NCI-H460 (cell line): ENCODE measurements around the gene RBMS3. TPM values are rescaled to one million over a fixed set of nuclear protein-coding genes. Genes with fewer than 3 reads are reported as not detected.

Experiments
- DNase-seq: peaks from one replicate; pipeline ENCODE4 v3.0.0-alpha.2; 2016; ENCODE audit warnings: low read depth; ENCODE audit errors: extremely low read depth
- total RNA-seq: library from RNA; depleted of rRNA; stranded (reverse); fragments of >200 nt; shearing (Covaris generic); gene quantifications from 2 replicates; pipeline ENCODE4 v1.2.3, GENCODE V29; 2014

The RBMS3 gene
- total RNA-seq, 1 experiment from 2014 or later: 25.8 TPM

DNA sequence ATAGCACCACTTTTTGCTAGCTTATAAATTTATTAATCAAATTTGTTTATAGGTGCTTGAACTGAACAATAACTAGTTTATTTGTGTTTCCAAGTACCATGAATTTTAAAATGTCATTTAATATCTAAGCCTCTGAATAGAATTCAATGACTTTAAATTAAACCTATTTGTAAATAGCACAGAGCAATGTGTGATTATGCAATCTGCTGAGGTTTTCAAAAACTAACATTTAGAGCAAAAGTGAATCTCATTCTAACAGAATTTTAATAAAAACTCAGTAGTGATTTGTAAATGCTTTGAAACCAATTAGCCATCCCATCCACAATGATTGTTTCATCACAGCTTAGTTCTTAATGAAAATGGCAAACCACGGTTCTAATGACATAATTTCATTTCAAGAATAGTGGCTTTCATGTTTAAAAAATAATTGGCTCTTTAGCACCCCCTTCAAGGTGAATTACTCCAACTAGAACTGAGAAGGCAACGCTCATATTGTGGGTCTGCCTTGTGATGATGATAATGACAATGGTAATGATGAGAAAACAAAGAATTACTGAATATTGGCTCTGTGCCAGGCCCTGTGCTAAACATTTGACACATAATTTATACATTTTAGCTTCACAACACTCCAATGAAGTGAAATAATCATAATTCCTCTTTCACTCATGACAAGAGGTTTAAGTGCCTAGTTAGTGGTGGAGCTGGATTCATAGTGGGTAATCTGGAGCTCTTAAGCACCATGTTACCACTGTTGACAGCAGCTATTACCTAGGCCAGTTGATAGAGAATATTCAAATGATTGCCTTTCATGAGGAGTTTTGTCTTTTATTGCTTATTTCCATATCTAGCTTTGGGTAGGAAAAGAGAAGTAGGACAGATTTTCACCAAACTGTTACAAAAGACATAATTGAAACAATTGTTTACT lies 145.7 kb downstream of the RBMS3 start:
- DNase-seq: no peak

DNA sequence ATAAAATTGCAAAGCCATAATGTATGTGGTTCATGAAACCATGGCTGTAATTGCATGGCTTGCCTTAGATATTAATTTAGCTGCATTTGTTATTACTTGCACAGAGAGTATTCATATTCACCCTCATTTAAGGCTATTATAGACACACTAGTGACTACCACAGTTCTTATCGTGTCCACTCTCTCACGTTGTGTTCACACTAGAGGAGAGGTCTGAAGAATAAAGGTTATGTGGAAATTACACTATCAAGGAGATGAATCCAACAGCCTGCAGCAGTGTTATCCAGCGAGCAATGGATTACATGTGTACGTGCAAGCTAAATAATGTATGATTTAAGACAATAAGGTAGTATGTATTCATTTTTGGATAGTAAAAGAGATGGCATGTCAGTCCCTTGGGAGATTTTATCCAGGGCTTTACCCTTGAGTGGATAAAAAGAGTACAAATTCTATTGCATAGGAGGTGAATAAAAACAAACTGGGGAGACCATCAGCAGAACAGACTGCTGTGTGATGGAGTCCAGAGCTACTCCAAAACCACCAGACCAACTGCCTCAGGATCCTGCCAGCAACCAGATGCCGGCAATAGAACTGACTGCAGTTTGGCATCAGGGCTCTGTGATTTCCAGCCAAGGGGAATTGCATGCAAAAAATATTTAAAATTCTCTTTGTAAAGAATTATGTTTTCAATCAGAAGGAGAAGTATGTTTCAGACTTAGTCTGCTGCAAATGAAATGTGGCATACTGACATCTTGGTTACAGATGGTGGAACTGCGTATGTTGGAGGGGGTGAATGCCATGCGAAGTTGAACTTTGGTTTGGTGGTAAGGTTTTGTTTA lies 146.6 kb downstream of the RBMS3 start:
- no peak for DNase-seq

DNA sequence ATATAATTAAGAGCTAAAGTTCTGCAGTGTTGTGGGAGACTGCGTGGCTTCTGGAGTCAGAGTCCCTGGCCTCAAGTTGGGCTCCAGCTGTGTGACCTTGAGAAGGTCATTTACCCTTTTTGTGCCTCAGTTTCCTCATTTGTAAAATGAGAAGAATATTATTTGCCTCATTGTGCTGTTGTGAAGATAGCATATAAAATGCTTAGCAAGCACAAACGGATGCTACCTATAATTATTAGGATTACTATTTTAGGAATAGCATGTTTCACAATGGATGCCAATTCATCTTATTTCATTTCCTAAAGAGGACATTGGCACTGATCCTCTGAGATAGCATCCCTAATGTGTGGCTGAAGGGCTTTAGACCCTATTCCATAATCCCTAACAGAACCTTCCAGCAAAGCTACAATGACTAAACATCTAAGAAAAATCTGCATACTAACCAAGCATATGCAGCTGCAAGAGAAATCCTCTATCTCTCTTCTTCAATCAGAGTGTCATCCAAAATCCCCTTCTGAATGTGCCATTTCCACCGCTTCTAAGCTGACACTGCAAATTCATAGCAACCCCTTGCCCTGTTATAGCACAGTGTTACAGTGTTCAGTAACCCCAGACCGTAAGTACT lies 148.3 kb downstream of the RBMS3 start:
- no peak for DNase-seq

DNA sequence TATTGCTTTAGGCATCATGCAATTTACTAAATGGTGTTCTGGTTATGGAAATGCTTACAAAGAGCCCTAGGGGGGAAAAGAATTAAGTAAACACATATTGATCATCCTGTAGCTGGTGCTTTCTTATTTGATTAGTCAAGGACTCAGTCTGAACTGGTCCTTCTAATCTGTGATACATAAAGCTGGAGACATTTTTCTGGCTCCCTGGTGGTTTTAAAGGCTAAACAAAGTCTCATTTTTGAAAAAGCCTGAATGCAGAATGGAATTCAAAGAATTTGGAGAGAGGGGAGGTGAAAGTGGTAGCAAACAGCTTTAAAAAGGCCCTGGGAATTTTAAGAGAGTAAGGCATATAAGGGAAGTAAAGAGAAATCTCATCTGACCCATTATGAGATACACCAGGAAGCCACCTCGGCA lies 149.7 kb downstream of the RBMS3 start:
- DNase-seq: no peak

DNA sequence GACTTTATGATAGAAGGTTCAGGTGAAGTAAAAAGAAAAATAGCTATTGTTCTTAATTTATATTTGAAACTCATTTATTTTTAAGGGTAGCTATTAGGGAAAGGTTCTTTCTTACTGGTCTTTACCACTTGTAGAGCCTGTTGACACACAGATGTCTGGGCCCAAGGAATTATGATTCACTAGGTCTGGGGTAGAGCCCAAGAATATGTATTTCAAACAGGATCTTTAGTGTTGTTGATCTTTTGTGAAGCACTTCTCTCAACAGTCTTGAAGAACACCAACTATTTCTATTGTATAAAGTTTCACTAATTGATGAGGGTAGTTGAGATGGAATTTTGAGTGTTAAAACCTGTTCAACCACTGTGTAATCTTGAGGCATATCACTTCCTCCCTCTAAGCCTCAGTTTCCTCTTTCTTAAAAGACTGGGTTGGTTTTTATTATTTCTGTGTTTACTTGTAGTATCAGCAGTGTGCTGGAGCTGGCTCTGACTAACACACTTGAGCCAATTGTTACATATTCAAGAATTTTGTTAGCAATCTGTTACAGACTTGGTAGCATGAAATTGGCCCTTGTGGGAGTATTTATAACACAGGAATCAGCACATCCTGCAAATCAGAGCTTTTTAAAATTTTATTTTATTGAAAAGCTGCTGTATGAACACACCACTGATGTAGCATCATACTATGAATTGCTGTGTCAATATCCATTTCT lies 155.9 kb downstream of the RBMS3 start:
- DNase-seq: no peak

DNA sequence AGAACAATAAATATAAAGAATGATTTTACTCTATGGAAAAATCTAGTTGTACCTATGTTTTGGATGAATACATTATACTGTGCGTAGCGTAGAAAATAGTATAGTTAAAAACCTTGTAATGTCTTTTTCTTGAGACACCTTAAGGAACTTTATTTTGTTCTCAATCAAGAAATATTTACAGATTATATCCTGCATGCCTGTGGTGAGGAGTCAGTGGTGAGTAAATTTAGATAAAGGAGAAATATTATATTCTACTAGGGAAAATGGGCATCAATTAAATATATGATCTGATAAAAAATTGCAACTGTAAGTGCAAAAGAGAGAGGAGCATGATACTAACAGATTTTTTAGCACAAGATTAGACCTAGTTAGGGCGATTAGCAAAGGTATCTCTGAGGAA lies 157.7 kb downstream of the RBMS3 start:
- no peak for DNase-seq

DNA sequence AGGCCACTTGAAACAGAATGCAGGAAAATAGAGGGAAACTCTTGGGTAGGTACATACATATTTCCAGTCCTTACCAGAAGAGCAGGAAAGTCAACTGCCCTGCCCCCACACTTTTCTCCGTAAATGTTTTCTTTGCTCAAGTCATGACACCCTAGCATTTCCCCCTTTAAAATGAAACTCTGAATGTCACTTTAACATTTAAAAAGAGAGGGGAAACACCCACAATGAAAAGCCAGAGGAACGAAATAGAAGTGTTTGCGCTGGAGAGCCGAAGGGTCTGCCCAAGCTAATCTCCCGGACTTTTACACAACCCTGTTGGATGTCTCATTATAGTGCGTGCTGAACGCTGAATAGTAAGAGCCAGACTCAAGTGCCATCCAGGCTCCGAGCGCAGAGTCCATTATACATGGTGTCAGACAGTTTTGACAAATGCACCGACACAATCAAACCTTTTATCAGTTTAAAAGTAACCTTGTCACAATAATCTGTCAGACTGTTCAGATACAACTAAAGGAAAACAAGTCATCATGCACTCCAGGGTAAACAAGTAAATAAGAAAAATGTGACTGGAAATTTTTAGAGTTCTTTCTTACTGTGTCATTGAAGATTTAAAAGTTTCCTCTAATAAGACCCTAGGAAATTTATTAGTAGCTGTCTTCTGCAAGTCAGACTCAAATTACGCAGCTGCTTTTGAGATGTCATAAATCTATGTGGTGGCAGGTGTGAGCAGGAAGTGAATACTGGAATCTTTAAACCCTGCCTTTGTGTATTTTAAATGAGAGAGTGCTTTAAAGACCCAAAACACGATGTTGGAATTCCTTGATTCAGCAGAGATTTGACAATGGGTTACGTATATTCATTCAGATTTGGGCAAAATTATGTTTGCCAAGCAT lies 159.8 kb downstream of the RBMS3 start:
- DNase-seq: peak; percentile 13

DNA sequence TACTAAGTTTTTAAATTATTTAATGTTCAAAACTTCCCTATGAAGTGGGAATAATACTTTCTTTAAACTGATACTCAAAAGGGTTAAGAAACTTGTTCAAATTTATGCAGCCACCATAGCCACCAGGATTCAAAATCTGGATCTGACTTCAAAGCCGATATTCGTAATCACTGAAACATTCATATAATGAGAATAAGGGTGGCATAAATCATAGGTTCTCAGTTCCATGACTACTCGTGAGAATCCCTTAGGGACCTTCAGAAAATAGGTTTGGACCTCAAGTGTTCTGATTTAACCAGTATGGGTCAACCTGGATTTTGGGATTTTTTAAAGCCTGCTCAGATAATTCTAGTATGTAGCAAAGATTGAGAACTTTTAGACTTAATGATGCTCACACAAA lies 160.6 kb downstream of the RBMS3 start:
- DNase-seq: no peak

DNA sequence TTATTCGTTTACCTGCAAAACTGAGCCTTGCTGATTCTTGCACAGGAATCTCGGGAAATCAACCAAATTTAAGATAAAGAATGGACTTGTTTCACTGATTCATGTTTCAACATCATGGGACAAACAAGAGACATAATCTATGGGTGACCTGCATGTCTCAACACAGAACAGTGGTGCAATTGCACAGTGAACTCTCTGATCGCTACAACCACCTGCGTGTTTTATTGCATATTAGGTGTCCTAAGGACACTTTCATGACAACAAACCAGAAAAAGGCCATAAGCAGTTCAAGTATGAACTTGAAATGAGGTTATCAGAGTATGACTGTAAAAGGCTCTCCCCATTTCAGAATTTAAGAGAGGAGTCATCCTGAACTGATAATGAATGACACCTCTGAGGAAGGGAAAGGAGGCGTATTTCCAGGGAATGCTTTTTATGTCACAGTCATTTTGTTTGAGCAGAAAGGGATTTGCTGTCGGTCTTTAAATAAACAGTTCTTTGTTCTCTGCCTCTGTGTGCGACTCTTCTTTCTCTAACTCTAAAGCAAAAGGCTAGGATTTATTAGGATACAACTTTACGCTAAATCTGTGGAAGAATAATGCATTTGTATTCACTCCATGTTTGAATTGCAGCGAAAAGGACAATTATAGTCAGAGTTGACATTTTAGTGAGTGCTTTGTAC lies 167.2 kb downstream of the RBMS3 start:
- DNase-seq: no peak

DNA sequence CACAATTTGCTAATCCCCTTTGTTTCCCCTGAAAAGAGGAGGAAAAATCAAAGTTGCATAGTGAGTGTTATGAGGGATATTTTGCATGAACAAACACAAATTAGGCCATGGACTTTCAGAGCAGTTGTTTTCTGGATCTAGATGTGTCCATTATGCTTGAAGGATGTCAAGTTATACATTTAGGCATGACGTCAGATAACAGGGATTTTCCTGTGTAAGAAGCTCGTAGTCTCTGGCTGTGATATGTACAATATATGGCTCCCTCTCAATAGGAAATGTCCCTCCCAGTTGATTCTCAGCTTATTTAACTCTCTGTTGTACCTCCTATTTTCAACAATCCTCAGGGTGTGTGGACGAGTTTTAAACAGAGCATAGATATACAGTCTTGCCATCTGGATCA lies 171.0 kb downstream of the RBMS3 start:
- DNase-seq: no peak

DNA sequence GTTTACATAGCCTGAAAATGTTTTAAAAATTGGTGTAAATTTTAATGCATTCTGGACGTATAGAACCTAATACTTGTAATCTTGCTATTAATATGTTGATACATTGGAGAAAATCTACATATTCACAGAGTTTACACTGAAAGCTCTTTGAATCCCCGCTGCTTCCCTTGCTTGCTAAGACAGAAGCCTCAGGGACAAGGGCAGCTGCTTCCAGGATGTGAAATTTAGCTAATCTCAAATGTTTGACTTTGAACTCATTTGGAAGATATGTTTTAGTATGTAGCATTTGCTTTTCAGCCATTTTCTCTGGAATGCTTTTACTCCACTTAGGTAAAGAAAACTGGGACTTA lies 172.0 kb downstream of the RBMS3 start:
- DNase-seq: no peak

DNA sequence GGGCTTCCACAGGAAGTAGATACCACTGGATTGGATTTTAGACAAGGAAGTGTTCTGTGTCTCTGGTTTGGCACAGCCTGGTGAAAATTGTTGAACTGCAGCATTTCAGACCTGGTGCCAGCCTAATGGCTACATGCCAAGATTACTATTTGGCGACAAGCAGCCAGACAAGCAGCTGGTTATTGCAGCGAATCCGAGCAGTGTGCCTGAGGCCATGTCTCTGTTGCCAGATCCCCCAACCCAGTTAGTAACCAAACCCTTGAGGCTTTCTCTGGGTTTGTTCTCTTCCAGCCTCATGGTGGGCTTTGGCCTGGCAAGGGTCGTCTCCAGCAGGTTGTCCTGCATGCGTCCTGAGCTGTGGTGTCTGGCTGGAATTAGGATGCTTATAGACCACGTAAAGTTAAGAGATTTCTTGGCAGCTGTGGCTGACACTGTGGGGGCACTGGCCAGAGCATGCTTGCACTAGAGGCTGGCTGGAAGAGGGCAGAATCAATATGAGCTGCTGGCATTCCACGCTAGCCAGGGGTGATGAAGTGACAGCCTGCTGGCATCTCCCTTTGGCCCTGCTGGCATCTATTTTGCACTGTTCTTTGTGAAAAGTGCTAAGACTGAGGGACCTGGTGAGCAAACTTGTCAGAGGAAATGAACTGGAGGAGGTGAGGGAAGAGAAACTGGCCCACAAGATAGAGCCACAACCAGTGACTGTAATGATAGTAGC lies 172.6 kb downstream of the RBMS3 start:
- no peak for DNase-seq

DNA sequence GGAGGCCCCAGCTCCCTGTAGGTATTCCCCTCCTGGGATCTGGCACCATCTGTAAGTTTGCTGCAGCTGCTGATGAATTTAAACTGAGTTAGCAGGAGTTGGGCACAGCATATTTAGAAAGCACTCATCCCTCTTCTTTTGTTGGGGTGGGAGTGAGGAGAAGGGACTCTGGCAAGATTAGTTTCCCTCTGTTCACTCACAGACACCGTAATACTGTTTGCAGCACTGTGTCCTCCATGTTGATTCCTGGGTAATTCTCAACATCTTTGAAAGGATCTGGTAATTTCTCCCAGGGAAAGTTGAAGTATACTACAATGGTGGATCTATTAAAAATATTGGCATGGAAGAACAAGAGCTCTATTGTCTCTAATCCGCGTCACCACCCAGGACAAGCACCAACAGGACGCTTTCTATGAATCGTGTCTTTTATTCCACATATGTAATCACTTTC lies 173.3 kb downstream of the RBMS3 start:
- DNase-seq: no peak

DNA sequence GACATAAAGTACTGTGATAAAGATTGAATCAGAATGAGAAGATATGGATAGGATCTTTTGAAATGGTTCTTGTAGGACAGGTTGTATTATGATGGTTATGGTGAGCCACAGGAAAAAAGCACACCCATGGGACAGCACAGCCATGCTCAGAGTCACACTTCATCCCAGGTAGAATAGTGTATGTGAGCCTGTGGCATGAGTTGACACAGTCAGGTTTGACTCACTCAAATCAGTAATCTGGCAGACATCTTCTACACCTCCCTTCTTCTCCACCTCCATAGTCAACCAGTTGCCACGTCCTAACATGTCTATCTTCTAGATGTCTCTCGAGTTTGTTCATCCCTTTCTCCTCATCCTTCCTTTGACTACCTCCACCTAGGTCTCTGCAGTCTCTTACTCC lies 176.0 kb downstream of the RBMS3 start:
- DNase-seq: no peak

DNA sequence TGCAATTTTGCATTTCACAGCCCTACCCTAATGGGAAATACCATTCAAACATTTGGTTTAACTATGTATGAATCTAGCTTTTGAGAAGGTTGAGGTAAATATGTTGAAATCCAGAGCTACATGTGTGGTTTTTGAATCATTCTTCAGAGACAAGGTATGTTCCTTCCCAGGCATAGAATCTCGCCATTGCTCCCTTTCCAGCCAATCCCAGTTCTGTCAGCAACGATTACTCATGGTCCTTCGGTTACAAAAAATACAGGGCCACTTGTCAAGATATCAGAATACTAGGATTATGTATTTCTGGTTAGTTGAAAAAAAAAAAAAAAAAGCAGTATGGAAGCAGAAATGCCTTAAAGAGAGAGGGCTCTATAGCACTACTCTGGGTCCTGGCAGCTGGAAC lies 182.4 kb downstream of the RBMS3 start:
- no peak for DNase-seq

DNA sequence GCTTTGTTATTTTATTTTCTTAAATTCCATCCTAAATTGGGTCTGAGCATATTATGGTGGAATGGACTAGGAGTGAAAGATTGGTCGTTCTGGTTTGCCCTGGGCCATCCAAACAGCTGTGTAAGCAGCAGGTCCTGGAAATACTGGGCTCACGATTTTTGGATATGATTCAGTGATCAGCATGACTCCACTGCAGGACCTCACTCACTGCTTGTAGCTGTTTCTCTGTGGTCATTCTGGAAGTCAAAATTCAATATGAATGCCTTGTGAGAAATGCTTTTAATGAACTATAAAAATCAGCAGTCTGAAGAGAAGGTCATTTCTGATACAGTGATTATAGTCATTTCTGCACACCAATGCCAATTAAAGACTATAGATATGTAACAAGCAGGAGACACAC lies 185.0 kb downstream of the RBMS3 start:
- DNase-seq: no peak

DNA sequence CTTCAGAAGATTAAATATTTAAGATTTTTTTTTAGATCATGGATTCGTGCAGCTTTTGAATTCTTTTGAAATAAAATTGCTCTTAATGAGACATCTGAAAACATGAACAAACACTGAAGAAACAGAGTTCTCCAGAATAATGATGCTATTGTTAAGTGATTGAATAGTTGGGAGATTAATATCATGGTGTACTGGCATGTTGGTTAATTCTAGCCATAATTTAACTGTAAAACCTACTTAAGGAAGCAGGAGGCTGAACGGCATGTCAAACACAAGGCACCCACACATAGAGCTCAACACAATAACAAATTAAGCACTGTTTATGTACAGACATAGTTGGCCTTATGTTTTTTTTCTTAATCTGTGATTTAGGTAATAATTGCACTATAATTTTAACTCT lies 185.6 kb downstream of the RBMS3 start:
- no peak for DNase-seq

DNA sequence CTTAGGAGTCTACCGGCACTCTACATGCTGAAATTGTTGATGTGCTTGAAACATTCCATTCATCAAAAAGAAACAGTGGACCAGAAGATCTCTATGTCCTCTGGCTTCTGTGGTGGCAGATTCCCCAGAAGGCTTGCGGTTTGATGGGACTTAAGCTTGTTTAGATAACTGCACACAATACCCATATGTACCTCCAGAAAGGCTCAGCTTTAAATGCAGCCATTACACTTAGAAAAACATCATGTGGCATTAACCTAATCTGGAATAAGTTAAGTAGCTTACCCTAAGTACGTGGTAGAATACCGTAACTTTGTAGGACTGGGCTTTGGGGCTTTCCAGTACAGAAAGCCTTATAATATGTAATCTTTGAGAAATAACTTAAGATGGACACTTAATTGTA lies 187.3 kb downstream of the RBMS3 start:
- DNase-seq: no peak
